K562 (cell line): ENCODE results near the gene AQP4. TPM values are rescaled to one million over a fixed set of nuclear protein-coding genes. Genes with fewer than 3 reads are reported as not detected.

Source experiments
- ATAC-seq: fragments of 200-7000 bp; cut with Tn5 transposase; 3 replicates; pipeline ENCODE4 v1.9.1; 2020; ENCODE audit warnings: moderate library complexity
- BruUV-seq: library from RNA; stranded (reverse); fragments of 400-500 nt; replicated peaks from 2 replicates; lab custom pipeline; 2021; lab: Mats Ljungman, UMichigan
- CTCF ChIA-PET: fragments of 300-600 bp; formaldehyde crosslinking; extraction: SDS; loops from one replicate; lab custom pipeline; 2021; ENCODE audit warnings: low intra/inter-chr PET ratio; lab: Yijun Ruan, JAX
- POLR2A ChIA-PET: fragments of 300-600, 350-650 bp; sonication (Branson Sonifier 250); formaldehyde crosslinking; extraction: SDS; loops from one replicate; lab custom pipeline; 2021; ENCODE audit warnings: antibody characterized with exemption, inconsistent platforms; lab: Yijun Ruan, JAX
- DNase-seq, 4 experiments: peaks; one replicate each; pipeline versions ENCODE4 v3.0.0 to v3.0.0-alpha.2; 2011 to 2018; ENCODE audit warnings: low spot score in 3 of 4, mixed read lengths in 3 of 4; ENCODE audit errors: extremely low read depth in 1 of 4
- FAIRE-seq: peaks from 2 replicates; lab custom pipeline; 2011; peaks lifted over from hg19 to GRCh38; lab: Jason Lieb, UNC
- H2AFZ ChIP-seq: 2 replicates; pipeline ENCODE4 v1.6.0; 2011; ENCODE audit warnings: low read depth, low read length, control low read depth, inconsistent platforms
- H3K27ac ChIP-seq: fragments of 200-600 bp; 3 replicates; pipeline ENCODE4 v1.8.0; 2011; ENCODE audit warnings: low read depth, mild to moderate bottlenecking, control low read depth, inconsistent platforms, low read length, moderate library complexity, mixed read lengths; ENCODE audit errors: extremely low read depth
- H3K27me3 ChIP-seq, 2 experiments: fragments of 300-600 bp in 1 of 2; 2 replicates in 1 of 2; 3 replicates in 1 of 2; pipeline versions ENCODE4 v1.6.0 to v1.8.0; 2011; ENCODE audit warnings: inconsistent platforms in 2 of 2, low read length in 2 of 2, mild to moderate bottlenecking in 1 of 2, mixed read lengths in 1 of 2, moderate library complexity in 1 of 2; ENCODE audit not compliant: control insufficient read depth in 2 of 2, insufficient read depth in 2 of 2
- H3K36me3 ChIP-seq: fragments of 300-600 bp; 3 replicates; pipeline ENCODE4 v1.8.0; 2011; ENCODE audit warnings: mild to moderate bottlenecking, low read length, inconsistent platforms; ENCODE audit not compliant: control insufficient read depth, insufficient read depth
- H3K4me1 ChIP-seq, 2 experiments: fragments of 200-600 bp in 1 of 2; replicated peaks in 1 of 2; 2 replicates in 1 of 2; 3 replicates in 1 of 2; pipeline versions ENCODE4 v1.5.1 to v1.8.0; 2011; ENCODE audit warnings: inconsistent platforms in 2 of 2, low read length in 2 of 2, mild to moderate bottlenecking in 1 of 2, mixed read lengths in 1 of 2, moderate library complexity in 1 of 2; ENCODE audit not compliant: control insufficient read depth in 2 of 2, insufficient read depth in 2 of 2
- H3K4me2 ChIP-seq: 2 replicates; pipeline ENCODE4 v1.6.1; 2011; ENCODE audit warnings: low read length, control low read depth, inconsistent platforms, mixed read lengths; ENCODE audit not compliant: insufficient read depth
- H3K4me3 ChIP-seq: fragments of 200-600 bp; sonication (generic), shearing (Covaris generic); 2 replicates; pipeline ENCODE4 v1.5.1; 2016; ENCODE audit warnings: control low read depth, inconsistent platforms
- H3K79me2 ChIP-seq: fragments of 200-600 bp; 3 replicates; pipeline ENCODE4 v1.8.0; 2011; ENCODE audit warnings: low read length, inconsistent platforms; ENCODE audit not compliant: control insufficient read depth, insufficient read depth
- H3K9ac ChIP-seq, 2 experiments: 2 replicates each; pipeline versions ENCODE4 v1.6.0 to v1.6.1; 2011; ENCODE audit warnings: low read depth in 2 of 2, low read length in 2 of 2, control low read depth in 1 of 2, inconsistent platforms in 1 of 2, mild to moderate bottlenecking in 1 of 2, mixed read lengths in 1 of 2; ENCODE audit not compliant: insufficient read depth in 1 of 2
- H3K9me1 ChIP-seq: one replicate; pipeline ENCODE4 v1.6.0; 2011; ENCODE audit warnings: inconsistent platforms, mild to moderate bottlenecking, low read length, moderate library complexity; ENCODE audit not compliant: control insufficient read depth, insufficient read depth
- H3K9me3 ChIP-seq: replicated peaks from 2 replicates; pipeline ENCODE4 v1.5.1; 2011; ENCODE audit warnings: low read depth, low read length, inconsistent platforms; ENCODE audit not compliant: control insufficient read depth, insufficient read depth
- H4K20me1 ChIP-seq: replicated peaks from 2 replicates; pipeline ENCODE4 v1.6.1; 2011; ENCODE audit warnings: low read length, inconsistent platforms, mixed read lengths; ENCODE audit not compliant: control insufficient read depth, insufficient read depth
- AFF1 ChIP-seq, 2 experiments: fragments of 450-650 bp; IDR thresholded peaks; 2 replicates each; pipeline ENCODE4 v1.6.1; 2018; ENCODE audit warnings: mild to moderate bottlenecking in 2 of 2, low read depth in 1 of 2; ENCODE audit not compliant: partially characterized antibody in 2 of 2
- COPS2 ChIP-seq: fragments of 450-650 bp; conservative IDR thresholded peaks from 2 replicates; pipeline ENCODE4 v1.6.1; 2016; ENCODE audit warnings: mild to moderate bottlenecking, moderate library complexity
- EHMT2 ChIP-seq: fragments of 450-650 bp; IDR thresholded peaks from 2 replicates; pipeline ENCODE4 v1.6.1; 2018; ENCODE audit warnings: antibody characterized with exemption
- HDAC1 ChIP-seq, 2 experiments: fragments of 450-650 bp; IDR thresholded peaks; 2 replicates each; pipeline ENCODE4 v1.6.1; 2016 to 2017; ENCODE audit warnings: inconsistent platforms in 1 of 2, mild to moderate bottlenecking in 1 of 2, moderate library complexity in 1 of 2
- KLF10 ChIP-seq: fragments of 250-450 bp; sonication (Bioruptor Pico); IDR thresholded peaks from 2 replicates; pipeline ENCODE4 v1.6.1; 2021; ENCODE audit warnings: matching md5 sums
- LEF1 ChIP-seq: fragments of 450-650 bp; IDR thresholded peaks from 2 replicates; pipeline ENCODE4 v1.6.1; 2016; ENCODE audit warnings: mild to moderate bottlenecking
- MTA2 ChIP-seq: fragments of 450-650 bp; IDR thresholded peaks from 2 replicates; pipeline ENCODE4 v1.6.1; 2016; ENCODE audit warnings: low read depth
- MTA3 ChIP-seq: fragments of 450-650 bp; formaldehyde crosslinking; IDR thresholded peaks from 2 replicates; pipeline ENCODE4 v1.6.1; 2017; ENCODE audit warnings: mild to moderate bottlenecking, borderline replicate concordance
- PBX2 ChIP-seq, 2 experiments: IDR thresholded peaks in 1 of 2; conservative IDR thresholded peaks in 1 of 2; 2 replicates each; pipeline ENCODE4 v1.6.1; 2016; ENCODE audit warnings: low read depth in 2 of 2, mild to moderate bottlenecking in 1 of 2, missing compliant biosample characterization in 1 of 2, missing genetic modification characterization in 1 of 2, moderate library complexity in 1 of 2
- SETDB1 ChIP-seq: IDR thresholded peaks from one replicate; pipeline ENCODE4 v1.6.1; 2012; ENCODE audit warnings: low read length, control low read depth, inconsistent platforms
- SP2 ChIP-seq: IDR thresholded peaks from 2 replicates; pipeline ENCODE4 v1.6.1; 2011; ENCODE audit warnings: mild to moderate bottlenecking, low read depth, low read length, moderate library complexity; ENCODE audit not compliant: poor library complexity, severe bottlenecking; ENCODE audit errors: extremely low read depth
- TAF15 ChIP-seq: fragments of 200-400 bp; formaldehyde crosslinking; IDR thresholded peaks from 2 replicates; pipeline ENCODE4 v1.6.1; 2017; ENCODE audit warnings: mild to moderate bottlenecking, low read depth, low read length, moderate library complexity
- TRIM28 ChIP-seq: fragments of 450-650 bp; IDR thresholded peaks from 2 replicates; pipeline ENCODE4 v1.6.1; 2017
- ZKSCAN3 ChIP-seq: fragments of 250-450 bp; sonication (Bioruptor Pico); IDR thresholded peaks from 2 replicates; pipeline ENCODE4 v1.4.0; 2020
- WGBS: fragments of 100-300 bp; shearing (Covaris generic); methylation state at CpG from one replicate; pipeline ENCODE4 v1.1.6; 2016; ENCODE audit warnings: low coverage, mixed read lengths; ENCODE audit not compliant: insufficient coverage; ENCODE audit errors: missing lambda C conversion rate; 5-methylcytosine and 5-hydroxymethylcytosine counted together
- in situ Hi-C: fragments of 300-500 bp; cut with MboI; formaldehyde crosslinking; loops from 4 replicates; pipeline ENCODE4 v1.15.0; 2018; ENCODE audit warnings: inconsistent platforms, mixed read lengths
- intact Hi-C: fragments of 100-400 bp; cut with micrococcal nuclease; formaldehyde crosslinking; loops from 2 replicates; pipeline ENCODE4 v1.14.2; 2022
- polyA plus RNA-seq, 8 experiments: library from polyadenylated mRNA; depleted of rRNA in 4 of 8; stranded (reverse) in 5 of 8; unstranded in 3 of 8; fragments of >200 nt; fragmentation: Nextera tagmentation in 2 of 8; fragmentation: Illumina TruSeq in 1 of 8; extraction: Ambion mirVana in 2 of 8; extraction: Trizol in 1 of 8; gene quantifications; 2 replicates each; pipeline versions ENCODE4 v1.2.1 to v1.2.3, GENCODE V29; 2011 to 2014; ENCODE audit warnings: inconsistent platforms in 1 of 8, missing spikeins in 1 of 8
- total RNA-seq, 7 experiments: library from RNA; depleted of rRNA in 6 of 7; stranded (reverse); fragments of >200 nt in 6 of 7; fragmentation: Illumina TruSeq in 2 of 7; extraction: Trizol in 2 of 7; gene quantifications; 2 replicates each; pipeline versions ENCODE4 v1.2.1 to v1.2.3, GENCODE V29; 2011 to 2021; ENCODE audit warnings: low replicate concordance in 1 of 7

AQP4 gene
- total and polyA plus RNA-seq, 9 of the 15 experiments (the other 6 are each of a cell fraction or from before 2014, with no cell fraction given): 0.31 TPM; not detected in 8

- Histone ChIP-seq H3K27ac (no peak overlapping the region), H3K4me2 (no peak overlapping the region), H3K36me3 (no peaks in the 10 kb centered on the region), H3K4me3 (no peak overlapping the region)
- WGBS: 0% methylated on average over 1 of the region's 1 CpG
- no TSS peak for BruUV-seq
- CTCF ChIA-PET: no interaction called here
- no peak for ATAC-seq
- TF ChIP-seq SETDB1: no peak
- no peak for TF ChIP-seq TRIM28
- TF ChIP-seq MTA3: no peak
- TF ChIP-seq KLF10 (CRISPR knock-in tag): no peak
- no peak for TF ChIP-seq PBX2 (CRISPR knock-in tag; IDR thresholded peaks at IDR 0.05; ENCODE audit: low read depth)
- TF ChIP-seq PBX2 (tag; conservative IDR thresholded peaks at IDR 0.05; ENCODE audit: low read depth): no peak
- TF ChIP-seq HDAC1 (IDR thresholded peaks at IDR 0.05): no peak
- TF ChIP-seq TAF15: no peak
- TF ChIP-seq COPS2: no peak
- TF ChIP-seq ZKSCAN3 (CRISPR knock-in tag): no peak
- TF ChIP-seq LEF1: no peak
- no peak for TF ChIP-seq MTA2
- TF ChIP-seq EHMT2: no peak
- TF ChIP-seq SP2: no peak
- TF ChIP-seq AFF1 (IDR thresholded peaks at IDR 0.05; ENCODE audit: low read depth in 1 of 2, partially characterized antibody in 2 of 2): no peak
- TF ChIP-seq, all 486 proteins: peak for 0
- H3K79me2 ChIP-seq: no peaks in the 10 kb centered on the region
- no peak overlapping the region for H2AFZ ChIP-seq
- no peaks in the 10 kb centered on the region for H4K20me1 ChIP-seq
- in situ Hi-C loops: no loop called here
- no peaks in the 10 kb centered on the region for H3K27me3 ChIP-seq
- no peaks in the 10 kb centered on the region for H3K9me3 ChIP-seq
- H3K9me1 ChIP-seq: no peaks in the 10 kb centered on the region
- POLR2A ChIA-PET: no interaction called here
- DNase-seq: no peak
- H3K9ac ChIP-seq: no peak overlapping the region
- H3K4me1 ChIP-seq: no peaks in the 10 kb centered on the region
- intact Hi-C loops: no loop called here
- no peak for FAIRE-seq
Measured at GRCh38 chr18:26894426-26894825, 28.9 kb upstream of the AQP4 start.
